HTERT RPE-1 (cell line): ENCODE measurements around the gene LAG3.

Experiments
- in situ Hi-C: fragments of 300-500 bp; cut with MboI; formaldehyde crosslinking; loops from 4 replicates; pipeline ENCODE4 v1.14.3; 2020; ENCODE audit warnings: low sequenced_read_pairs

The LAG3 gene

DNA sequence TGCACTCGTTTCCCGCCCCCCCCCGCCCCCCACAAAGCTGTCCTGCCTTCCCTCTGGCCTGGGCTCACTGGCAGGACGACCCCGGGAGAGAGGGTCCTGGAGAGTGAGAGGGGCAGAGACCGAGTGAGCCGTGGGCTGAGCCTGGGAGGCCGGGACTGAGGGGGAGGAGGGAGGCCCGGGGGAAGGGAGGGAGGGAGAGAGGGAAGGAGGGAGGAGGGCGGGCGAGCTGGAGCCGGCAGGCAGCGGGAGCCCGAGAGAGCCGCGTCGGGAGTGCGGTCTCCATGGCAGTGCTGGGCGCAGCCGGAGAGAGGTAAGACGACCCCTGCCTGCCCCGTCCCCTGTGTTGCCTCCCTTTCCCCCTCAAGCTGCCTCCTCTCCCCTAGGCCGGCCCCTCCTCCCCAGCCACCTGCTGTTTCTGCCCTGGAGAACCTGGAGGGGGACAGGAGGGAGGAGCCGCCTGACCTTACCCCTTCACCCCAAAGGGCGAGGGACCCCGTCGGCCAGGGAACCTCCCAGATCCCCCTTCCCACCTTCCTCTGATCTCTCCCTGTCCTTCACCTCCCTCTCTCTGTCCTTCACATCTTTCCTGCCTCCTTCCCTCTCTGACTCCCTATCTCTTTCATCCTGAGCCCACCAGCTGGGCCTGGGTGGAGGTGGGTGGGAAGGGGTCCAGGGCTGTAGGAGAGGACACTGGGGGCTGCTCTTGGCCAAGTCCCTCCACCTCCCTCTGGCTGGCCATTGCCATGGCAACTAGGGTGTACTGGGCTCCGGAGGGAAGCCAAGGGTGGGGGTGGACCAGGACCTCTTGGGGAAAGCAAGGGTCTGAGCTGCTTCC is 49.5 kb downstream of the LAG3 start, which contains the start of gene GPR162:
TSS of gene GPR162 (plus strand) at position 231 of the 835 bp plus-strand sequence. CDS start 2,078 bp downstream, outside the sequence.
- in situ Hi-C loops = no loop called here

GRCh38 chr12:6822426-6823135 is 50.3 kb downstream of the LAG3 start:
- in situ Hi-C loops = no loop called here

- in situ Hi-C loops = no loop called here
Measured at GRCh38 chr12:6823182-6824084, 51.1 kb downstream of the LAG3 start.

- in situ Hi-C loops = no loop called here
Measured at GRCh38 chr12:6824085-6824775, 51.9 kb downstream of the LAG3 start.

DNA sequence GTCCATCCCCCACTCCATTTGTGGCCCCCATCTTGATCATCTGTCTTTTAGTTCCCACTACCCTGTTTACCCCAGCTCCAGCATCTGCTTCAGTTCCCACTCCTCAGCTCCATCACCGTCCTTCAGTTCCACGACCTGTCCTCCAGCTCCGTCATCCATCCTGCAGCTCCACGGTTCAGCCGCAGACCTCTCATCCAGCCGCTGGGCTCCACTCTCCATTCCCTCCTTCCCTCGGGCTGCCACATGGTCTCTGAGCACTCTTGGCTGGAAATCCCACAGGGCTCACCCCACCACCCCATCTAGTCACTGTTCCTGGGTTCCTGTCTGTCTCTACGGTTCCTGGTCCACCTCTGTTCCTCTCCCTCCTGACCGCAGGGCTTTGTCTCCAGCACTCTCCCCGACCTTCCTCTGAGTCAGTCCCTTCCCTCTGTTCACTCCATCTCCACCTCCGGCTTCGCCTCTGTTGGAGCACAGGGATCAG is 52.6 kb downstream of the LAG3 start:
- in situ Hi-C loops = no loop called here

GRCh38 chr12:6825398-6826124 is 53.2 kb downstream of the LAG3 start:
- in situ Hi-C loops = no loop called here

DNA sequence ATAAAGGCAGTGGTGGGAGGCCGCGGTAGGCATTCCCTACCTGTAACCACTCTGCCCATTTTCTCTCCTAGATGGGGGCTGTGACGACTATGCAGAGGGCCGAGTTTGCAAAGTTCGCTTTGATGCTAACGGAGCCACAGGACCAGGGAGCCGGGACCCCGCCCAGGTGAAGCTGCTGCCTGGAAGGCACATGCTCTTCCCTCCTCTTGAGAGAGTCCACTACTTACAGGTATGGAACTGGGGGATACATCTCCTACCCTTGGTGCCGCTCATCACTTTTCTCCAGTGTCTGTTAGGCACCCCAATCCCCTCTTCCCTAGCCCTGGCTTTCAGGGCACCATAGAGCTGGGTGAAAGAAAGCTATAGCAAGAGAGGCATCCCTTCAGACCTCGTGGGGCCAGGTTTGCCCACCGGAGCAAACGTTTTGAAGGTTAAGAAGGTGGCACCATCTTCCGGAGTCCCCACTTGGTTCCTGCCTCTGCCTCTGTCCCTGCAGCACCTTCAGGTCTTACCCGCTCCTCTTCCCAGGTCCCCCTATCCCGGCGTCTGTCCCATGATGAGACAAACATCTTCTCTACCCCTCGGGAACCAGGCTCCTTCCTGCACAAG is 53.9 kb downstream of the LAG3 start:
- in situ Hi-C loops = no loop called here

DNA sequence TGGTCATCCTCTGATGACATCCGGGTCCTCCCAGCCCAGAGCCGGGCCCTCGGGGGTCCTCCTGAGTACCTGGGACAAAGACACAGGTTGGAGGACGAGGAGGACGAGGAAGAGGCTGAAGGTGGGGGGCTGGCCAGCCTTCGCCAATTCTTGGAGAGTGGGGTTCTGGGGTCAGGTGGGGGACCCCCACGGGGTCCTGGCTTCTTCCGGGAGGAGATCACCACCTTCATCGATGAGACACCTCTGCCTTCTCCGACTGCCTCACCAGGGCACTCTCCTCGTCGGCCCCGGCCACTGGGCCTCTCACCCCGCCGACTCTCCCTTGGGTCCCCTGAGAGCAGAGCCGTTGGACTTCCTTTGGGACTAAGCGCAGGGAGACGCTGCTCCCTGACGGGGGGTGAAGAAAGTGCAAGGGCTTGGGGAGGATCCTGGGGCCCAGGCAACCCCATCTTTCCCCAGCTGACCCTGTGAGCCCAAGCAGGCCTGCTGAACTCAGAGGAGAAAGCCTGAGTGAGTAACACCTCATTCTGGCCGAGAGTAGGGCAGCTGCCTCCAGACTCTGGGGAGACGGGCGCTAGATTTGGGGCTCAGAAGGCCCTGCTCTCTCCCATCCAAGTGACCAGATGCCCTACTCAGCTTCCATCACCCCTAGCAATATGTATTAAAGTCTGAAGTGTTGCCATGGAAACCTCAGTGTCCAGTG is 54.6 kb downstream of the LAG3 start:
- in situ Hi-C loops = no loop called here

- in situ Hi-C loops = no loop called here
Measured at GRCh38 chr12:6827437-6827911, 55.2 kb downstream of the LAG3 start.
